HG03280 (cell line): Measurements from ENCODE around the gene MBP.
"Not testable (repeated sequence)": the region's sequence is repeated elsewhere in the genome, so short reads cannot be mapped to it uniquely, and the experiment has no call there.

Source experiments
- ATAC-seq: cut with Tn5 transposase; IDR thresholded peaks from one replicate; pipeline ENCODE4 v1.9.1; 2021; ENCODE audit warnings: mild to moderate bottlenecking, moderate library complexity; ENCODE audit not compliant: unreplicated experiment

Gene MBP

DNA sequence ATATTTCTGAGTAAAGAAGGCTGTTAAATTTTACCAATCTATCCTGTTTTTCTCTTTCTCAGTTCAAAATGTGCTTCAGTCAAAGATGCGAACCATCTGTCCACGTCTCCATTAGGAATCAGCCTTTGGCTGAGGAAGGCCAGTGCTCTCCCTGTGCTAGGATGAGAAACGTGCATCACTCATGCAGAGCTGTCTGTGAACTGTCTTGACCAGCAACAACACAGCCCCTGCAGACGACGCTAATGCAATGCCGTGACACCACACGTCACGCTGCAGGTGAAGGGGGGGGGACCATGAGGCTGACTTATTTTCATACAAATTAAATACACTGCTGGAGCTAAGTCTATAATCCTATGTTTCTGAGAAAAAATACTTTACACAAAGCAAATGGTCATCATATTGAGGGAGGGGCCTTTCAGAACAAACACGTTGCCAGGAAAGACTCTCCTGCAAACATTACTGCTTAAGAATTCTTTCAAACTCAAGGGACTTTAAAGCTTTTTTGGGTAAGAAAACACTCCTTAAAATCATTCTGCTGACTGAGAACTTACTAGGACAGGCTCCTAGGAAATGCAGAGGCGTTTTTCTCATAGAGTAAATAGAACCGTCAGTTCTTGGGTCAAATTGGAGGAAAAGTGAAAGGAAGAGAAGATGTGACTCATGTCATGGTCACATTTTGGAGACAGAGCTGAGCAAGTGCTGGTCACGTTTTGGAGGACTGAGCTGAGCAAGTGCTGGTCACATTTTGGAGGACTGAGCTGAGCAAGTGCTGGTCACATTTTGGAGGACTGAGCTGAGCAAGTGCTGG lies 97.0 kb downstream of the MBP start:
- no peak for ATAC-seq

DNA sequence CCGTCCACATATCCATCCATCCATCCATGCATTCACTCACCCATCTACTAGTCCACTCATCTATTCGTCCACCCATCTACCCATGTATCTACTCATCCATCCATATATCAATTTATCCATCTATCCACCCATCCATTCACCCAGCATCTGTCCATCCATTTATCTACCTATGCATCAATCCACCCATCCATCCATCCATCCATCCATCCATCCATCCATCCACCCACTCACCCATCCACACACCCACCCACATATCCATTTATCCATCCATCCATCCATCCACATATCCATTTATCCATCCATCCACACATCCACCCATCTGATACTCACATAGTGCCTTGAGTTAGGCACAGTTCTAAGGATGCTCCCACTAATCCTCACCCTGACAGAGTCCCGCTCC lies 99.0 kb downstream of the MBP start:
- no peak for ATAC-seq

DNA sequence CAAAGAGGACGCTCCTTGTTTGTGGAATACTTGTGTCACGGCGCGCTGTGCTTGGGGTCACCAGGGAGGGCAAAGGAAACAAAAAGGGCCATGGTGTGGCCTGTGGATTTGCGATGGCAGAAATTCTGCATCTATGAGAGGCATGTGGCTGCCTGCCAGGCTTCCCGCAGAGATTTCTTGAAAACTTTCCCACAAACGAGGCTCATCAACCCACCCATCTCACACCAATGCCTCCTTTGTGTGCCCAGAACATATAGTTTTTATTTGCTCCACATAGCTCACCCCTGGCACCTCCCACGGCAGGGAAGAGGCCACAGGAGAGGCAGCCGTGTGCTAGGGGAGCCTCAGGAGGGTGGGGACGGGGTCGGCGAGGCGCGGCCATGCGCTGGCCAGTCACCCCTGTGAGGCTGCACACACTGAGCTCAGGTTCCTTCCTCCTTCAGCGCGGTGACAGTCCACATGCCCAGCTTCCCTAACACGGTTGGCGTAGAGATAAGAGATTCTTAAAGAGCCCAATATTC lies 100.3 kb downstream of the MBP start:
- ATAC-seq: no peak

DNA sequence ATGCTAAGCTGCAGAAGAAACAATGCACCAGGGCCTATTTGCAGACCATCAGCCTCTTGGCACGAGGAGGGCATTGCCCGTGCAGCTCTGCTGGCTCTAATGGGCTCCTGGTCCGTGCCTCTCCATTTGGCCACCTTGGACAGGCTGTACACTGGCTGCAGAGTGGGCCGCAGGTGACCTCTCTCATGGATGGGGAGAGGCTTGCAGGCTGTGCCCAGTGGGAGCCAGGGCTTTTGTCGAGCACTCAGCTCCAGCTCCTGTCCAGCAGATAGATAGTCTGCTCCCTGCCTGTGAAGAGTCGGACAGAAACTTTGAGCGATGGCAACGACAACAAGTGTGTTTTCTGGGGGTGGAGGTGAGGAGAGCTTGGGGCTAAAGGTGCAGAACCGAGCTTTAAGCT lies 100.9 kb downstream of the MBP start:
- ATAC-seq: no peak

DNA sequence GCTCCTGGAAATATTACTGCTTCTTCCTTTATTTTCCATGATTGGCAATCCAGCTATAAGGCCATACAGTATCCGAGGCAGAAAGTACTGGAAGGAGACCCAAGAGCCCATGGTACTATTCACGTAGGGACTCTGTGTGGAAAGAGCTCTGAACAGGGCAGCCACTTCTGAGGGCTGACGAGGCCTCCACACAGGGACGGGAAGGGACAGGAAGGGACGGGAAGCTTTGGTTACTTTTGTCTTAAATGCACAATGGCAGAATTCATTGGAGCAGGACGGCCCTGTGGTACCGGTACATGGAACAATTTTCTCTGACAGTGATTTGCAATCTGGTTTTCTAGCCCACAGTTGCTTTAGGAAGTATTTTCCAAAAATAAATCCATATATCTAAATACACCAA lies 102.4 kb downstream of the MBP start:
- ATAC-seq: no peak

DNA sequence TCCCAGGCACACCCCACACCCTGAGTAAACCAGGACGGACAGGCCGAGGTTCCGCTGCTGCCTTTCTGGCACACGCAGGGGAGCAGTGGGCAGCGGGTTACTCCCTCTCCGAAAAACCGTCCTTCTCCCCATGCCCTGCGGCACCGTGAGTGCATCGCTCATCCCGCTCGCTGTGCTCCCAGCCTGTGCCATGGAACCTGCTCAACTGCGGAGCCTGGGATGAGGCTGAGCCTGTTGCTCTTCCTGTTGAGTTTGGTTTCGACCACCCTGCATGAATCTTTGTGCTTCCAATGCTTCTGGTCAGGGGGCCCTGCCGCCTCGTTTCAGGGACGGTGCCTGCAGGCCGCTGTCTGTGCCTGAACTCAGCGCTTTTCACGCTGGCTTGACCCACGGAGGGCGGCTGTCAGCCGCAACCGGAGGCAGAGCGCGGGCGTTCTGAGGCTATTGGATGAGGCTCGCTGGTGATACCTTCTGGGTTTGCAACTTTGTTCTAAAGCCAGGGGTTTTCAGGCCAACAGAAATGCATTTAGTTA lies 106.7 kb downstream of the MBP start:
- ATAC-seq: no peak

DNA sequence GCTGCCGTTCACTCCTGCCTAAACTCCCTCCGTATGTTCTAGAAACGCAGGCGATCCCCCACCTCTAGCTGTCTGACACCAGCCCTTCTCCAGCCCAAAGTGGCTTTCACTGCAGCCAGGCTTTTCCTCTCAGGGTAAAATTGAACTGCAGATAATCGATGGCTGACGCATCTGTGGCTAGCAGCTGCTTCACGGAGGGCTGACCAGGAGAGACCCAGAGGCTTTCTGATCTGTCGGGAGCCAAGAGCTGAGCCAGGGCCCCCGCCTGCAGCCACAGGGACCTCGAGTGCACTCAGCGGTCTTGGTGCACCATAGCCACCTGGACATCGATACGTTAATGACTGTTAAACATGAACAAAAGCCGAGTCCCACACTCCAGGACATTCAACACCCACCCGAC lies 107.5 kb downstream of the MBP start:
- ATAC-seq: no peak

DNA sequence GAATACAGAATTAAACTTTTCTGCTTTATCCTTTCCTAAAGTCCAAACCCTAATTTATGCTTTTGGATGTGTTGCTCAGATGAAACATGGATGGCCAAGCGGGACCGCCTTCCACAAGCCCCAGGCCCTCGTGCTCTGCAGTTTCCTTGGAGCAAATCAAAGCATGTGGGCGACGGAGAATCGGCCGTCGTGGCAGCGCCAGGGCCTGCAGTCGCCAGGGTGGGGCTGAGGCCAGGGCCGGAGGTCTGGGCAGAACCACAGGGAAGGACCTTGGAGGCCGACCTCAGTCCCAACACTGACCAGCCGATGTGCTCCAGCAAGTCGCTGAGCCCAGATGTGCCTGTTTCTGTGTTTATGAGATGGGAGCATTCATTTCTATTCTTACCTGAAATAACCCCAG lies 108.1 kb downstream of the MBP start:
- ATAC-seq: no peak

DNA sequence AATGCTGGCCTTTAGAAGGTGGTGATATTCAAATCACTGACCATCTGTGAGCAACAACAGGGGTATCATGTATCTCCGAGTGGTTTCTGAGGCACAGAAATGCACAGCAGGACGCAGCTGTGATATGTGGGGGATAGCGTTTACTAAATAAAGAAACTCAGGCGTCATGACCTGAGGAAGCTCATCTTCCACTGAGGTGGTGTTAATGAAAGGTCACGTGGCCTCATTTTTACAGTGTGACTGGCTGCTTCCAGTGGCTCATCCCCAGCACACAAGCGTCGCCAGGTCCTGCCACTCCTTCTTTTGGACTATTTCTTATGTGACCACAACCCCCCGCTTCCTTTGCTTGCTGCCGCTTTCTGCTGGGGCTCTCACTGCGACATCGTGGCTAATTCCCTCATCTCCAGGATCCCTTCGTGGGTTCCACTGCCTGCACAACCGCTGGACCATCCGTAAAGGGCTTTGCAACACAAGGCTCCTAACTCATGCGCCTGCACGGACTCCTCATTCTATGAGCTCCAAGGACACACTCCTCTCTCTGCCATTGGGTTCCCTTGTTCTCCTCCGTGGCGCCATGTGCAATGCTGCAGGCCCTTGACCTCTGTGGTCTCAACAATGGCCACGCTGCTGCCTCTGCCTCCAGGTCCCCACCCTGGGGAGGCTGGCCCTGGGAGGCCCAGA lies 109.3 kb downstream of the MBP start:
- no peak for ATAC-seq

DNA sequence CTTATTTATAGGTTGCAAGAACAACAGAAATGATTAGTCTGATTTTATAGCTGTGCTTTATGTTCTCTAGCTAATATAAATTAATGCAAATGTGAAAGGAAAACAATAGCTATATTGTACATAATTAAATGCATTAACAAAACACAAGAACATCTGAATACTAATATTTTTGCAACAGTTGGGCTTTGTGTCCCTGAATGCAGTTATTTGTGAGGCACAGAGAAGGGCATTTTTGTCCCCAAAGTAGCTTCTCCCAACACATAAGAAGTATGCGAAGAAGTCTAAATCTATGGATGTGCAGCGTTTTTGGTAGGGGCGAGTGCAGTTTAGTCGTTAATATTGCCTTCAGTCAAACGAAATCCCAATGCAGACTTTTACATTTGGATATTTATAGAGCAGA lies 110.0 kb downstream of the MBP start:
- no peak for ATAC-seq

DNA sequence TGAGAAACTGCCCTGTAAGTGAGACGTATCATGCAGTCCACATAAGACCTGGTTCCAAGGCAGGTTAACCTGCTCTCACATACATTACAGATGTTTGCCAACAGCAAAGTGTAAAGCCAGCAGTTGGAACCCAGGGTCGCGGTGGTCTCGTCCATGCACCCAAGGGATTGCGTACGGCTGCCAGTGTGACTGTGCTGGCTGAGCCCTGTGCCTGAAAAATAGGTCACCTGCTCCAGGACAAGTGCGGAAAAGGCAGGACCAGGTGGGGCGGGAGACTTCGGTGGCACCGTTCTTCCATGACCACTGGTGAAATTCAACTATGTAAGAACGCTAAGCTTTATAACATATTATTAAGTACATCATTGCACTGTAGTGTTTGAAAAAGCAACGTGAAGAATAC lies 110.5 kb downstream of the MBP start:
- no peak for ATAC-seq

DNA sequence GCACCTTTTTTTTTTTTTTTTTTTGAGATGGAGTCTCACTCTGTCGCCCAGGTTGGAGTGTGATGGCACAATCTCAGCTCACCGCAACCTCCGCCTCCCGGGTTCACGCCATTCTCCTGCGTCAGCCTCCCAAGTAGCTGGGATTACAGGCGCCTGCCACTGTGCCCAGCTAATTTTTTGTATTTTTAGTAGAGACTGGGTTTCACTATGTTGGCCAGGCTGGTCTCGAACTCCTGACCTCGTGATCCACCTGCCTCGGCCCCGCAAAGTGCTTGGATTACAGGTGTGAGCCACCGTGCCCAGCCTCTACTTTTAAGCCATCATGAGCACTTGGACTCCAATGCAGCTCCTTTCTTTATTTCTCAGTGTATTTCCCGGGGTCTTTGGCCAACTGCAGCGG lies 111.1 kb downstream of the MBP start:
- ATAC-seq: not testable (repeated sequence)

DNA sequence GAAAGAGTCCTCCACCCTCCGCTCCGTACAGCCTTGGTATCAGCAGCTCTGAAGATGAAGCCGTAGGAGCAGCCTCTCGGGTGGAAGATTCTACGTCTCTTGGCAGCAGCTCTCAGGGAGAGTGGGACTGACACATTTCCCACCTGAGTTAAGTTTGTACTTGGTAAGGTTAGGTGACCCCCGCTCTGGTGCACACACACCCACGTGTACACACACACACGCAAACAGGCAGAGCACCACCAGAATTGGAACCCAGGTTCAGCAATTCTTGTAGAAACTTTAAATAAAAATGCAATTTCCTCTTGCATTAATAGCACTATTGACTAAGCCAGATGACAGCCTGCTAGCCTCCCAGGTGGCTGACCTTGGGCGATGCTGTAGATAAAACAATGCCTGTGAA lies 111.5 kb downstream of the MBP start:
- no peak for ATAC-seq

DNA sequence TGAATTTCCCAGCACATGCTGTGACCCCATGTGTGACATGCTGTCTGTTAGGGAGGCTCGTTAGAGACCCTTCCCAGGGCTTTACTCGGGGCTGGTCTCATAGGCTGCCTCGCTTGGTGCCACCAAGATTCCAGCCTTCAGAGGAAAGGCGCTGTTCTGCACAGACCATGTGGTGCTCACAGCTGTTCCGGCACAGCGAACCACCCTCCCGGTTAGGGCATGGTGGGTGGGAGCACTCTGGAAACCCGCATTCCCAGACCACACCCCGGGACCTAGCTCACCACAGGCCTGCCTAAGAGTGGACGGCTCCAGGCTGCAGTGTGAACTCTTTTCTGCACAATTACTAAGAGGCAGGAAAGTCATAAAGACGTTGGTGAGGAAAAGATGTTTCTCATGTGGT lies 112.0 kb downstream of the MBP start:
- ATAC-seq: no peak

DNA sequence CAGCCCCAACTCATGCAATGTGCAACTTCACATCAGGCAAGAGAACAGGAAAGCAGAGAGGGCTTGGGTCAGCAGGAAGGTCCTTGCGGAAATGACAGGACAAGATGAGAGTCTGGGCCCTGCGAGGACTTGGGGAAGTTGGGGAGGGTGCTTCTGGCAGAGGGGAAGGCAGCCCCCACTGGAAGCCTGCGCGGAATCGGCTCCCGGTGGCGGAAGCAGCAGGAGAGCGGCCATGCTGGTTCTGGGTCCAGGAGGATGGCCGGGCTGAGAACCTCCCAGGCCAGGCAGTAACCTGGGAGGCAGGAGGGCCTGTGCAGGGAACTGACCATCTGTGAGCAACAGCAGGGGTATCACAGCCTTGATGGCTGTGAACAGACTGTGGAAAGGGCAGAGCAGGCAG lies 112.9 kb downstream of the MBP start:
- no peak for ATAC-seq

DNA sequence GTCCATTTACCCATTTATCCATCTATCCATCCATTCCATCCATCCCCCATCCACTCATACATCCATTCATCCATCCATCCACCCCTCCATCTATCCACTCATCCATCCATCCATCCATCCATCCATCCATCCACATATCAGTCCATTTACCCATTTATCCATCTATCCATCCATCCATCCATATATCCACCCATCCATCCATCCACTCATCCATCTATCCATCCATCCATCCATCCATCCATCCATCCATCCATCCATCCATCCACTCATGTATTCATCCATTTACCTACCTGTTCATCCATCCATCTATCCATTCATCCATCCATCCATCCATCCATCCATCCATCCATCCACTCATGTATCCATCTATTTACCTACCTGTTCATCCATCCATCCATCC lies 113.9 kb downstream of the MBP start:
- ATAC-seq: not testable (repeated sequence)

DNA sequence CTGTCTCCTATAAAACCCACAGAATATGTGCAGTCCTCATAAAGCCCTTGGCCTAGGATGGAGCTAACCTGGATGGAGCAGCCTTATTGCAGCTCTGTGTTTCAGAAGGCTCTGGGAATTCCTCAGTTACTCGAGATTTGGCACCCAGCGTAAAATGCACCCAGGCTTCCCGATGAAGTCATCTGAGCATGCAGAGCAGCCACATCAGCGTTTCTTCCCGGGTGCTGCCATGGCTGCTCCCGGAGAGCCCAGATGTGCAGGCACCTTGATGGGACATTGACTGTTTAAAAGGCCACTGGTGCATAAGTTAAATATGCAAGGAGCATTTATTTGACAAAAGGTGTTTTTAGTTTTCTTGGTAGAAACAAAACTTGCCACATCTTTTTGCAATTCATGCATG lies 115.2 kb downstream of the MBP start:
- ATAC-seq: no peak

DNA sequence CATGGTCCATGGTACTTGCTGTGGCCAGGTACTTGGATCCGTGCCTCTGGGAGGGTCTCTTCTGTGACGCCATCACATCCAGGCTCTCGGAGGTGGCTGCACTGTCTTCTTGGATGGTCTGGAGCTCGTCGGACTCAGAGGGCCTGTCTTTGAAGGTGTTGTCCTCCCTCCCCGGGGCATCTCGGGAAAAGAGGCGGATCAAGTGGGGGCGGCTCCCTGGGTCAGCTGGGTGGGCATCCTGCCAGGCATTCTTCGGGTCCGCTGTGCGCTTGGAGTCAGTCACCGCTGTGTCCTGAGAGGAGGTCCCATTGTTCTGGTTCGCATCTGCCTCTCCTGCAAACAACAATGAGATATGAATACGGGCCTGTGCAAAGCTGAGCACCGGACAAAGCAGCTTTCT lies 115.6 kb downstream of the MBP start:
- ATAC-seq: no peak

DNA sequence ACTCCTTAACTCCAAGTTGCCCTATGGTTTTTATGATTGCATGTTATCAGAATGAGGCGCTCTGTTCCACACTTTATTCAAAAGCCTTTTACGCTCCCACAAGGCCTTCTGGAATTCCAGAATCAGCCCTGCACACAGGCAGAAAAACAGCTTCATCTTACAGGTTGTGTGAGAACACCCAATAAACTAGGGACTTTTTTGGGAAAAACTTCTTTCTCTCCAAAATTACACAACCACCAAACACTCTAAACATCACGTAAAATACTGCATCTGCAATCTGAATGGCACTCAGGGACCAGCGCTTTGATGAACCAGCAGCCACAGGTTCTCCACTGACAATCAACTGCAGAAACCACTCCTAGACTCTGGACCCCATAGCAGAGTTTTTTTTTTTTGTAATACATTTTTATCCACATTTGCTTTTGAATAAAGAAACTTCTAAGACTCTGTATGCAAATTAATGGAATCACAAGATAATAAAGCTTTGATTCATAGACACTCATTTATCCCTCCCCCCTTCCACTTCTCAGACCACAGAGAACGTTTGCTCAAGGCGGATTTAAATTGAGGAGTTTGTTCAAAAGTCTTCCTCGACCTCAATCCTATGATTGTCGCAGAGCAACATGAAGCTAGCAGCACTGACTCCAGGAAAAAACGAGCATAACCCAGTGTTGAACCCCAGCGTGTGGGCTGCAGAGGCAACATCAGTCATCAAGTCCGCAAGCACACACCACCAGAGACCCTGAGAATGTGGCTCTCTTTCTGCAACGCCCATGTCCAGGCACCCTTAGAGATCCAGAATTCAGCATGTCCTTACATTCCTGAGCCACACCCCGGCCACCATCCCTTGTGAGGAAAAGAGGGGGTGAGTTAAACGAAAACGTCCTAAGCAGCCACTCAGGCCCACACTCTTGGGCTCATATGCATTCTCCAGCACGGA lies 116.5 kb downstream of the MBP start:
- ATAC-seq: no peak

DNA sequence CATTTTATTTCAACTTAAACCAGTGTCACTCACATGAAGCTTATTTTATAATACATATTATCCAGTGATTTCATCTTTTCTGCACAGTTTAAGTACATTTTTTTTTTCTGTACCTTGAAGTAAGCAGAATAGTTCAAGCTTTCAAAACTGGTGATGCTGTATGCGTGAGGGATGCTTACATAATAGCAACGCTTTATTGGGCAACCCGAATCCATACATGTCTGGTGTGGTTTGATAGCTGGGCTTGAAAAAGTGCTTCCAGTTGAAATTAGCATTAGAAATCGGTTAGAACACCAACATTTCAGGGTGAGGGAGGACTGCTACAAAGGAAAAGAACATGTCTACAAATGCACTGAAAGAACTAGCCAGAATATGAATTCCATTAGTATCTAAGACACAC lies 117.4 kb downstream of the MBP start:
- ATAC-seq: no peak

DNA sequence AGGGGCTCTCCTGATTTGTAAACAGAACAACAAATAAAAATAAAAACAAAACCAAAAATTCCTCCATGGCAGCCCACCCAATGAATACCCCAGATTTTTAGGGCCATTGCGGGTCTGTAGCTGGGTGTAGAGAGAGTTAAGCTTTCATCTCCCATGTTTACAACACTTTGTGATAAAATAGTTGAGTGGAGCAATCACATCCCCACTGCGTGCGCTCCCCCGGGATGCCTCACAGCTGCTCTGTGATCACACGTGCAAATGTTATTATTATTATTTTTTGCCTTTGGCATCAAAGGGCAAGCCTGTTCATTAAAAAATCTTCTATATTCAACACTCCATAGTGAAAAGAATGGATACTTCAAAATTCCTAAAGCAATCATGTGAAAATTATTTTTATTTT lies 118.0 kb downstream of the MBP start:
- ATAC-seq: no peak
